Nephron (organoid): ENCODE measurements around the gene NLRC3.

Experiments used
- H3K27ac Mint-ChIP-seq, 3 experiments: 2 replicates each; pipeline ENCODE4 v1.8.0; 2020; ENCODE audit warnings: mixed read lengths in 3 of 3, mild to moderate bottlenecking in 2 of 3, moderate library complexity in 1 of 3
- H3K27me3 Mint-ChIP-seq: 2 replicates; pipeline ENCODE4 v1.8.0; 2021; ENCODE audit warnings: low read depth, mild to moderate bottlenecking, moderate library complexity, mixed read lengths
- H3K36me3 Mint-ChIP-seq: 2 replicates; pipeline ENCODE4 v1.8.0; 2020; ENCODE audit warnings: low read depth, mixed read lengths
- H3K4me1 Mint-ChIP-seq: 2 replicates; pipeline ENCODE4 v1.8.0; 2020; ENCODE audit warnings: mixed read lengths
- H3K4me3 Mint-ChIP-seq, 3 experiments: 2 replicates each; pipeline ENCODE4 v1.8.0; 2020; ENCODE audit warnings: mild to moderate bottlenecking in 3 of 3, mixed read lengths in 3 of 3, moderate library complexity in 2 of 3
- H3K9me3 Mint-ChIP-seq: 2 replicates; pipeline ENCODE4 v1.8.0; 2020; ENCODE audit warnings: mixed read lengths
- CTCF ChIP-seq, 3 experiments: fragments of 200-600 bp; sonication (generic); IDR thresholded peaks; one replicate each; pipeline ENCODE4 v1.5.0; 2021; ENCODE audit warnings: antibody characterized with exemption in 3 of 3; ENCODE audit not compliant: unreplicated experiment in 3 of 3

The NLRC3 gene

GRCh38 chr16:3498988-3499387, 78.2 kb downstream of the NLRC3 start:
- TF ChIP-seq CTCF (IDR thresholded peaks at IDR 0.05; ENCODE audit: unreplicated experiment in 3 of 3) = no peak
- no peaks in the 10 kb centered on the region for H3K27me3 Mint-ChIP-seq
- no peaks in the 10 kb centered on the region for H3K9me3 Mint-ChIP-seq
- no peaks in the 10 kb centered on the region for H3K36me3 Mint-ChIP-seq
- H3K4me3 Mint-ChIP-seq = peak overlapping the region in 2 of 3 experiments; percentile 10 to 43
- peaks cover 22% of the 10 kb centered on the region for H3K4me1 Mint-ChIP-seq
- no peak overlapping the region for H3K27ac Mint-ChIP-seq

DNA sequence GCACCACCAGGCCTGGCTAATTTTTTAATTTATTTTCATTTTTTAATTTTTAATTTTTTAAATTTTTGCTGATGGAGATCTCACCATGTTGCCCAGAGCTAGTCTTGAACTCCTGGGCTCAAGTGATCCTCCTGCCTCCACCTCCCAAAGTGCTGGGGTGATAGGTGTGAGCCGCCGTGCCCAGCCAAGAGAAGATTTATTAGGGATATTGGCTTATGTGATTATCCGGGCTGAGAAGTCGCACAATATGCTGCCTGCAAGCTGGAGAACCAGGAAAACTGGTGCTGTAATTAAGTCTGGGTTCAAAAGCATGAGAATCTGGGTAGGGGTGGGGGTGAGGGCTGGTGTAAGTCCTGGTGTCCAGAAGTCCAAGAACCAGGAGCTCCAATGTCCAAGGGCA, 79.4 kb downstream of the NLRC3 start:
- Mint-ChIP-seq H3K4me3 (no peak overlapping the region), H3K27ac (no peak overlapping the region), H3K36me3 (no peaks in the 10 kb centered on the region), H3K9me3 (no peaks in the 10 kb centered on the region), H3K4me1 (peaks cover 26% of the 10 kb centered on the region), H3K27me3 (no peaks in the 10 kb centered on the region)
- TF ChIP-seq CTCF (IDR thresholded peaks at IDR 0.05; ENCODE audit: unreplicated experiment in 3 of 3) = no peak

- TF ChIP-seq CTCF (IDR thresholded peaks at IDR 0.05; ENCODE audit: unreplicated experiment in 3 of 3) = no peak
- Mint-ChIP-seq H3K27ac (no peak overlapping the region), H3K27me3 (no peaks in the 10 kb centered on the region), H3K4me3 (no peak overlapping the region), H3K4me1 (peaks cover 16% of the 10 kb centered on the region), H3K36me3 (no peaks in the 10 kb centered on the region), H3K9me3 (no peaks in the 10 kb centered on the region)
These were observed 80.8 kb downstream of the NLRC3 start for GRCh38 chr16:3496386-3496785.

- no peak within 1 kb of the TSS for H3K4me3 Mint-ChIP-seq
- no peak within 1 kb of the TSS for H3K27ac Mint-ChIP-seq
- no peaks in the 10 kb centered on the region for H3K27me3 Mint-ChIP-seq
- peaks cover 14% of the 10 kb centered on the region for H3K4me1 Mint-ChIP-seq
- no peaks in the 10 kb centered on the region for H3K9me3 Mint-ChIP-seq
- no peaks in the 10 kb centered on the region for H3K36me3 Mint-ChIP-seq
- TF ChIP-seq CTCF (IDR thresholded peaks at IDR 0.05; ENCODE audit: unreplicated experiment in 3 of 3) = no peak
These were observed 82.0 kb downstream of the NLRC3 start, which contains the start of gene C16orf90 for GRCh38 chr16:3495176-3495575. TSS of gene C16orf90 (minus strand) at chr16:3495489. CDS start at chr16:3495421, 68 bp downstream.

DNA sequence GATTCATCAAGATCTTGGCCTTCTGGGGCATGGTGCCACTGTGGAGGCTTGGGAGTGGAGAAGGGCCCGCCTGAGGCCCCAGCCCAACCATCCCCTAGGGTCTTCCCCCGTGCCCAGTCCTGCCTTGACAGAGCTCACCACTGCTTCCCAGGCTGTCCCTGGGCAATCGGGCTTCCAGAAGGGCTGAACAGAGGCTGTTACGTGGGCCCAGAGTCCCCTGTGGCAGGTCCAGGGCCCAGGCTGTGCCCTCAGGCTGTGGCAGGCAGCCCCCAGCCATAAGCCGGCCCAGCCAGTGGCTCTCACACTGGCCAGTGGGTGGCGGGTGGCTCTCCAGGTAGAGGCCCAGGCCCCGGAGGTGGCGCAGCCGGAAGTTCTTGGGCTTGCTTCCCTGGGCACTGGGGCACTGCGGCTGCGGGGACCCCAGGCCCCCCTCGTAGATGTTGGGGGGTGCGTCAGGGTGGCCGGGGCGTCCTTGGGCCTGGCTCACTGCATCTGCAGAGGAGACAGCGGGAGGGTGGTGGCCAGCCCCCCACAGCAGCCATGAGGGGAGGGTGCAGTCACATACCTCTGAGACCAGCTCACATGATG, 82.7 kb downstream of the NLRC3 start:
- Mint-ChIP-seq H3K4me3 (no peak overlapping the region), H3K9me3 (no peaks in the 10 kb centered on the region), H3K36me3 (no peaks in the 10 kb centered on the region), H3K27ac (no peak overlapping the region), H3K27me3 (no peaks in the 10 kb centered on the region), H3K4me1 (peaks cover 14% of the 10 kb centered on the region)
- TF ChIP-seq CTCF (IDR thresholded peaks at IDR 0.05; ENCODE audit: unreplicated experiment in 3 of 3) = no peak

GRCh38 chr16:3492356-3492755, 84.8 kb downstream of the NLRC3 start:
- no peak for TF ChIP-seq CTCF (IDR thresholded peaks at IDR 0.05; ENCODE audit: unreplicated experiment in 3 of 3)
- Mint-ChIP-seq H3K4me1 (peaks cover 19% of the 10 kb centered on the region), H3K36me3 (no peaks in the 10 kb centered on the region), H3K27ac (no peak overlapping the region), H3K4me3 (no peak overlapping the region), H3K27me3 (no peaks in the 10 kb centered on the region), H3K9me3 (no peaks in the 10 kb centered on the region)
